Stimulated activated CD4-positive, alpha-beta T cell treated with anti-CD3 and anti-CD28 coated beads, Interleukin-1b, Interleukin-23, amount 100 ng/mL, for 1 hour (primary cell): Measurements from ENCODE around the gene EVX1.

Experiments used
- DNase-seq, 2 donors: peaks; one replicate each; pipeline ENCODE4 v3.0.0-alpha.2; 2020; ENCODE audit warnings: low read depth in 2 of 2

Gene EVX1

DNA sequence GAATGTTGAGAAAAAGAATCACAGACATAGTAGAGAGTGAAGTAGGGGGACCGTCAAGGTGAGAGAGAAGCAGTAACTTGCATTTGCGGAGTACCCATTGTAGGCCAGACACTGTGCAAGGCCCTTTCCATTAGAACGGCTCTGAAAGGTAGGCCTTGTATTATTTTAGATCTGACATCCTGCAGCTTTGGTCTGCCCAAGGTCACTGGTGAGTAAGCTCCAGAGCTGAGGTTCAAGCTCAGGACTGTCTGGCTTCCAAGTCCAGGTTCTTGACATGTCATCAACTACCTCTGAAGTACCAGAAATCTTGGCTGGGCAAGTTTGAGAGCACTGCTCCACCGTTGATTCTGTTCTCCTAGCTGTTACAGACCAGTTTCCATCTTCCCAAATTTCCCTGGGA lies 13.2 kb upstream of the EVX1 start:
- no peak for DNase-seq

- no peak for DNase-seq
Observed at GRCh38 chr7:27235387-27236311, 7.0 kb upstream of the EVX1 start.

DNA sequence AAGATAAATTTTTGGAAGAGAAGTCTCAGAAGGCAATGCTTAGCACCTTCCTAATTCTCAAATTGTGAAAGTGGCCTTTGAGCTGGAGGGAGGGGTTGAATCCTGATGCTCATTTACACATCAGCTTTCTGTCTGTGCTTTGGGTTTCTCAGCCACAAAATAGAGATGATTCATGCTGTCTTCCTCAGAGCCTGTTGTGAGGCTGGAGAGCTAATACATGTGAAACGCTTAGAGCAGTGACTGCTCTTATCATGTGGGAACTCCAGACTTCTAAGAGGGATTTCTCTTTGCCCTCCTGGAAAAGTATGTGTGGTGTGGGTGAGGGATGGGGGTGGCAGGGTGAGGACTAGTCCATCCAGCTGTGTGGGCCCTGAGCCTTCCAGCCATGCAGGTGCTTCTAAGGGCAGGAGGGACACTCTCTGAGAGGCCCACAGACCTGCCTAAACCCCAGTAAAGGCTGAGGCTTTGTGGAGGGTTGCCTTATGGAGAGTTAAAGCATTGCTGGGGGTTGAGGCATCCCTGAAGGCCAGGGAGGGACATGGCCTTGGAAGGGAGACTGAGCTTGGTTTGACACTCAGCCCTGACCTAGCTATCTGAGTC lies 4.8 kb upstream of the EVX1 start:
- no peak for DNase-seq

DNA sequence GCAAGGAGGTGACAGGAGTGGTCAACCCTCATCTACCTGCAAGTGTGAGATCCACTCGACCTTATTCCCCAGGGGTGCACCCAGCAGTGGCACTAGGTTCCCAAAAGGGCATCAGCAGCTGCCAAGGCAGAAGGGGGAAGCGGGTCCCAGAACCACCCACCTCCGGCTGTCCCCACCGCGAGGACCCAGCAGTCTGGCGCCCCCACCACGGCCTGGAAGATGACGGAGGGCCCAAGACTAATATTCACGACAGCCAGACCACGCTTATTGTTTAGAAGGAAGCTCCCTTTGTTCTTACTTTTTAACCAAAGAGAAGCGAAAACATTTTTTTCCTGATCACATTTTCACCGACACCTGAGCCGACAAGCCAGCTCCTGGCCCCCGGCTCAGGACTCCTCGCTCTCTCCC lies 3.6 kb upstream of the EVX1 start:
- no peak for DNase-seq

- no peak for DNase-seq
Observed at GRCh38 chr7:27239387-27240014, 3.1 kb upstream of the EVX1 start.

DNA sequence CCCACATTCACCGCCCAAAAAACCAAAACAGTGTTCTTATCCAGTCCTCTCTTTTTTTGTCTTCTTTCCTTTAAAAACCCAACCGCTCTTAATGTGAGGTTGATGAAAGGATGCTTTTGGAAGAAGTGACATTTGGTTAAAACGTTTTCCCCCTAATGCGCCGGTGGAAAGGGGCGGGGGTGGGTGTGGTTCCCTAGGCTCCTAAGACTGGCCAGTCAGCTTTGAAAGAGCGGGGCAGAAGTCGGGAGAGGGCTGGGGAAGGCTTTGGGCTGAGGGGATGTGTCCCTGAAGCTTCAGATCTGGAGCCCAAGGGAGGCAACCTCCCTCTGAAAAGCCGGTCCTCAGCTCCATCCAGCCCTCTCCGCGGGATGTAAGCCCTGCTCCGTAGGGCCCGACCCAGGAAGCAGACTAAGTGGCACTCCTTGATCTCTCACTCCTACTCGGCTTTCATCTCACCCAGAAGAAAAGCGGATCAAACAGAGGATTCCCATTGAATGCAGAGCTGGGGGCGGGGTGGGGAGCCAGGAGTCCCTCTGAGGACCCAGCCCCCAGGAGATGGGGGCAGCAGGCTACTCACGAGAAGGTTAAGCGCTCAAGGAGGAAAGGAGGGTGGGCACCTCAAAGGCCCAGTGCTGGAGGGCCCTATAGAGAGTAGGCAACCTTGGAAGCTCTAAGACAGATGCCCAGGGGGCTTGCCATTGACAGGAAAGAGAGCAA lies 2.4 kb upstream of the EVX1 start:
- DNase-seq = no peak

DNA sequence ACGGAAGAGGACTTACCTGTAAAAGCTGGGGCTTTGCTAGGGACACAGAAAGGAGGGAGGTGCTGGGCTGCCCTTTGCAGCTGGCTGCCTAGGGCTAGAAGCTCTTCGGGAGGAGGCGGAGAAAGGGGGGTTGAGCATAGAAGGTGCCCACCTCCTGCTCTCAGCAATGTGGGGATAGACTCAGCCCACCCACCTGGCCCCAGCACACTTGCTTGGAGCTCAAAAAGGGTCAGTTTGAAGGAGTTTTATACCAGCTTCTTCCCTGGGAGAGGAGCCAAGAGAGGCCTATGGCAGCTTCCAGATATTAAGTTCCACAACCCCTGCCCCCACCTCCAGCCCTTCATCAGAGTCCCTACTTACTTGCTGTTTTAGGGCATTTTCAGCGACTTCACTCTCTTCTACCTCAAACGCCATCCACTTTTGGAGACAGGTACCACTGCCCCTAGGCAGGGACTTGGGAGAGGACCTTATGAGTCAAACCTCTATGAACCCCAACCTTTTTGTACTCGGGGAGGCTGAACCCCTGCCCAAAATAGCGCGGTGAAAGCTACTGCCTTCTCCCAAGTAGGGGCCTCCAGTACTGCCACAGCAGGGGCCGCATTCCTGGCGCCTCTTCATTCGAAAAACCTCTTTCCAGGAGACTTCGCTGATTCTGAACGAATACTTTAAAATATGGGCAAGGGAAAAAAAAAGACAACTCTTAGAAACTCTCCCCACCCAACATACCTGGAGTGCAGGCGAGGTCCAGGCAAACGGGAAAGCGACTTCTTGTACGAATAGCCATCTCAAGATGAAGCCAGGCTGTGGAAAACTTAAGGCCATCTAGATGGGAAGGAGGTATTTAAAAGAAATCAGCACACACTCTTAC lies 1.2 kb upstream of the EVX1 start:
- DNase-seq = no peak

DNA sequence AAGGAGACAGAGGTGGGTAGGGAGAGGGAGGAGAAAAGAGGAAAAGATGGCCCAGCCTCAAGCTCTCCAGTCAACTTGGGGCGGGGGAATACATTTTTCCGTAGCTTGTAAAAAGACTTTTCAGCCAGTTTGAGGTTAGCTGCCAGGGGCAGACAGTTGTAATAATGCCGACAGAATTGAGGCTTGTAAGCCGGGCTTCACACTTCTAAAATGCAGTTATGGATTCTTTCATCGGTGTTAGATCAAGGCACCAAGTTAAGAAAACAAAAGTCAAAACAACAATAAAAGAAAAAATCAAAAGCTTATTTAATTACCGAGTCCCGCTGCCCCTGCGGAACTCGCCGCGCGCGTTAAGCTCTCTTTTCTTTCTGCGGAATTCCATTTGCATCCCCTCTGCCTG lies 448 bp upstream of the EVX1 start:
- no peak for DNase-seq

- DNase-seq = no peak
Observed at GRCh38 chr7:27243340-27244163, 950 bp downstream of the EVX1 start.

DNA sequence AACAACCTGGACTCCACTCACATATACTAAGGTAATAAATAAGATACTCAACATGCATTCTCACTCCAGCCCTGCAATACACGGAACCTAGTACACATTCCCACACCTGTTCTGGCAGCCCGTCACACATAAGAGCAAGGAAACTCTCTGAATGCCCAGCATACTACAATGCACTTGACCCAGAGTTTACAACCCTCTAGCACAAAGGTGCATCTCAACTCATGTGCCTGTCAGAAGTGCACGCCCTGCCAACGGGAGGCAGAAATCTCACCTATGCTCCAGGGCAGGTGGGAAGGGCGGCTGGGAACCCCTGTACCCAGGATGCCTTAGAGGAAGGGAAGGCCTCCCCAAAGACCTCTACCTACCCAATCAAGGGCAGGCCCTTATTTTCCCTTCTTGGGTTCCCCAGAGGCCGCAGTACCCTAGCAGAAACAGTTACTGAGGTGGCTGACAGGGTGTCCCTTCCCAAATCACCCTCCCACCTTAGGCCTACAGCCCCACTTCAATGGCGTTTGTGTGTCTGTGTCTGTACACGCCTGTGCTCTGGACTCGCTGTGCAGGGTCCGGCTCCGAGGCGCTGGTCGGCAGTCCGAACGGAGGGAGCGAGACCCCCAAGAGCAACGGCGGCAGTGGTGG lies 2.0 kb downstream of the EVX1 start:
- no peak for DNase-seq

GRCh38 chr7:27245124-27245797 lies 2.7 kb downstream of the EVX1 start:
- DNase-seq = no peak

- DNase-seq = no peak
Observed at GRCh38 chr7:27245798-27246691, 3.4 kb downstream of the EVX1 start.

DNA sequence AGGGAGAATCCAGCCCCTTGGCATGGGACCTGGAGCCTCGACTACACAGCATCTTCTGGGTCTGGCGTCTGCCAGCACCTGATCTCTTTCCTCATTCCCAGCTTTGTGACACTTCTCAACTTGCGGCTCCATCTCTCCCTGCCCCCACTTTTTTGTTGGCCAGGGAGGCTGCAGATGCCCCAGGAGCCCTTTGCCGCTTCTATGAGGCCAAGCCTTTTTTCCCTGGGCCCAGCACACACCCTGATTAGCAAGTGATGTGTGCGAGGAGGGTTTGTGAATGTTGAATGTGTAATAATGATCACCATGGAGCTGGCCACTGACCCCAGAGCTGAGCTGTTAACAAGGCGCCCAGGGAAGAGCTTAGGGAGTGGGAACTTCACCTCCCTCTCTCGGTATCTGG lies 4.4 kb downstream of the EVX1 start:
- no peak for DNase-seq

GRCh38 chr7:27247452-27248426 lies 5.1 kb downstream of the EVX1 start:
- no peak for DNase-seq

DNA sequence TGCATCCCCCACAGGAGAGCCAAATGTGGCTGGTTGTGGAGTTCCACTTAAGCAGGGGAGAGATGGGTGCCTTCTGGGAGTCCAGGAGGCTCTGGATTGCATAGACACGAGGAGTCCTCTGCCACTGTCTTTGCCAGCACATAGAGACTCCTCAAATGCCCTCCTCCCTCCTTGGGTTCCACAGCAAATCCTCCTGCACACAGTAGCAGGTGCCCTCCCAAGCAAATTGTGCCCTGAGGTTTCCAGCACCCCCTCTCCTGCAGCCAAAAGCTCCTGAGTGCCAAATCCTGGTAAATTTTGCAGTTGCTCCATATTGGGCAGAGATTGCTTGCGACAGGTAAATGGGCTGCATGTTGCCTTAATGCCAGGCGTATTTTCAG lies 5.8 kb downstream of the EVX1 start:
- DNase-seq = no peak

GRCh38 chr7:27248911-27249723 lies 6.5 kb downstream of the EVX1 start:
- no peak for DNase-seq
